ENCODE results near the gene WIF1.

GRCh38 chr12:65133879-65134278 is 12.8 kb upstream of the WIF1 start:
- TF ChIP-seq CTCF (IDR thresholded peaks at IDR 0.05) (no peak), POLR2A (IDR thresholded peaks at IDR 0.05) (no peak)

All from thyroid gland (tissue), 4 donors.